ENCODE data around the gene GPC6. TPM values are rescaled to one million over a fixed set of nuclear protein-coding genes. Genes with fewer than 3 reads are reported as not detected.

The GPC6 gene
- total RNA-seq, 2 donors from 2014 or later: 3.4 to 5.3 TPM

DNA sequence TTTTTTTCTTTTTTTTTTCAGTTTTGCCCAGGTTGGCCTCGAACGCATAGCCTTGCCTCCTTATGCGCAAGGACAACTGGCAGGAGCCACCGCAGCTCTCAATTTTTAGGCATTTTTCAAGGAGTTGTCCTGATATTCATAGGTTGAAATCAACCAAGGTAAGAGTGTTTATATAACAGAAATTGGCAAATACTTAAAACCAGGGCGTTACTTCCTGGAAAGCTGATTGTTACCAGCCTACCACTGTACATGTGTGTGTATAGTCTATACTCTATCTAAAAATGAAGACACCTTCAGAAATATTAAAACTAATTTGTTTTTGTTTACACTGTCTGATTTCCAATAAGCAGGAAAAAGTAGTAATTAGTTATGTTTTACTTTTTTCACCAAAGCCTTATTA lies 39.2 kb downstream of the GPC6 start:
- intact Hi-C loops (cut with DNase I): no loop called here
- TF ChIP-seq, protein P1, sequence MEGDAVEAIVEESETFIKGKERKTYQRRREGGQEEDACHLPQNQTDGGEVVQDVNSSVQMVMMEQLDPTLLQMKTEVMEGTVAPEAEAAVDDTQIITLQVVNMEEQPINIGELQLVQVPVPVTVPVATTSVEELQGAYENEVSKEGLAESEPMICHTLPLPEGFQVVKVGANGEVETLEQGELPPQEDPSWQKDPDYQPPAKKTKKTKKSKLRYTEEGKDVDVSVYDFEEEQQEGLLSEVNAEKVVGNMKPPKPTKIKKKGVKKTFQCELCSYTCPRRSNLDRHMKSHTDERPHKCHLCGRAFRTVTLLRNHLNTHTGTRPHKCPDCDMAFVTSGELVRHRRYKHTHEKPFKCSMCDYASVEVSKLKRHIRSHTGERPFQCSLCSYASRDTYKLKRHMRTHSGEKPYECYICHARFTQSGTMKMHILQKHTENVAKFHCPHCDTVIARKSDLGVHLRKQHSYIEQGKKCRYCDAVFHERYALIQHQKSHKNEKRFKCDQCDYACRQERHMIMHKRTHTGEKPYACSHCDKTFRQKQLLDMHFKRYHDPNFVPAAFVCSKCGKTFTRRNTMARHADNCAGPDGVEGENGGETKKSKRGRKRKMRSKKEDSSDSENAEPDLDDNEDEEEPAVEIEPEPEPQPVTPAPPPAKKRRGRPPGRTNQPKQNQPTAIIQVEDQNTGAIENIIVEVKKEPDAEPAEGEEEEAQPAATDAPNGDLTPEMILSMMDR (IDR thresholded peaks at IDR 0.05): no peak
- TF ChIP-seq POLR2AphosphoS5 (IDR thresholded peaks at IDR 0.05) (no peak), POLR2A (IDR thresholded peaks at IDR 0.05) (no peak)
- no peak for DNase-seq (ENCODE audit: low spot score)
- H3K27ac ChIP-seq: no peak overlapping the region
- no peak overlapping the region for H3K4me3 ChIP-seq
- H3K36me3 ChIP-seq: no peaks in the 10 kb centered on the region
- no peaks in the 10 kb centered on the region for H3K27me3 ChIP-seq (replicated peaks; ENCODE audit: insufficient read depth)
- H3K4me1 ChIP-seq (replicated peaks): no peaks in the 10 kb centered on the region
- no peaks in the 10 kb centered on the region for H3K9me3 ChIP-seq
- WGBS: 75% methylated on average over 5 of the region's 5 CpGs

GRCh38 chr13:93266681-93267080 lies 40.1 kb downstream of the GPC6 start:
- Histone ChIP-seq H3K36me3 (no peaks in the 10 kb centered on the region), H3K27me3 (replicated peaks; ENCODE audit: insufficient read depth) (no peaks in the 10 kb centered on the region), H3K4me3 (no peak overlapping the region), H3K4me1 (replicated peaks) (no peaks in the 10 kb centered on the region), H3K9me3 (no peaks in the 10 kb centered on the region), H3K27ac (no peak overlapping the region)
- TF ChIP-seq POLR2A (IDR thresholded peaks at IDR 0.05) (no peak), POLR2AphosphoS5 (IDR thresholded peaks at IDR 0.05) (no peak)
- TF ChIP-seq, protein P1 (IDR thresholded peaks at IDR 0.05): no peak
- intact Hi-C loops (cut with DNase I): no loop called here
- whole genome bisulfite sequencing: 68% methylated on average over 1 of the region's 1 CpG
- DNase-seq (ENCODE audit: low spot score): no peak

GRCh38 chr13:93268327-93269028 lies 41.9 kb downstream of the GPC6 start:
- H3K4me3 ChIP-seq: no peak overlapping the region
- no peaks in the 10 kb centered on the region for H3K9me3 ChIP-seq
- no peak for DNase-seq (ENCODE audit: low spot score)
- intact Hi-C loops (cut with DNase I): no loop called here
- H3K27ac ChIP-seq: no peak overlapping the region
- WGBS: 93% methylated on average over 7 of the region's 7 CpGs
- H3K27me3 ChIP-seq (replicated peaks; ENCODE audit: insufficient read depth): no peaks in the 10 kb centered on the region
- TF ChIP-seq POLR2AphosphoS5 (IDR thresholded peaks at IDR 0.05) (no peak), POLR2A (IDR thresholded peaks at IDR 0.05) (no peak)
- TF ChIP-seq, protein P1 (IDR thresholded peaks at IDR 0.05): no peak
- no peaks in the 10 kb centered on the region for H3K36me3 ChIP-seq
- H3K4me1 ChIP-seq (replicated peaks): no peaks in the 10 kb centered on the region

DNA sequence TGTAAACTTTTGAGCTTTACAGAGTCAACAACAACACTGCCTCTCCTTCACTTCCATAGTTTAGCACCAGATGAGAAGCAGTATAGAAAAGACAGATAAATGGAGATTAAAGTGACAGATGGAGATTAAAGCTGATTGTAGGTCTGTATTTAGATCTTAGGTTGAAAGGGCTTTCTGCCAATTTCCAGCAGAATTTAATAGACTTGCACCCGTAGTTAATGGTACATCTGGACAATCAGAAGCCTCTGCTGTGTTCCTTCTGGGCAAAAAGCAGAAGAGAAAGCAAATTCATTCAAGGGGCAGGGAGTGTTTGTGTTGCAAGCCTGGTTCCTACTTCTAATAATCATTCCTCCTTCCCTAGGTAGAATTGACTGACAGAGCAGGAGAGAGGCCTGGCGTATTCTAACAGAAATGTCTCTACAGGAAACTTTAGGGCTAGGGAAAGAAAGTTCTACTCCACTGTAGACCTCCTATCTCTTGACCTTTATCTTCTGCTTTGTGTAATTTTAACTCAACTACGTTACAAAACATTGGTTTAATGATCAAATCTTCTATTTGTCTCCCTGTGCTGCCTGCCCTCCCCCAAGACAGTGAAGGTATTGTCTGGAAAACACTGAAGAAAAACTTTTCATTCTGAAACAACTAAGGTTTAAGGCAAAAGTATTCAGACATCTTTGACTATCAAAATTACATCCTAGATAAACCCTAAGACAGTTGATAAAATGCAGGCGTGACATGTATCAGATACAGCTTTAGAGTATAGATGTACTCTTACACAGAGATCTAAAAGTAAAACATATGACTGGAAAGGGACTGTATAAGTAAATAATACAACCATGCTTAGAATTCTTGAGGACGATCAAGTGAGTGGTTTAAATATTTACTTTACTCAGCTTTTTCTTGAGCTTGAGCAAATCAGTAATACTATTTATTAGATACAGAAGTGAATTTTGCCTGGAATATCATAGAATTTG lies 44.4 kb downstream of the GPC6 start:
- intact Hi-C loops (cut with DNase I): no loop called here

More for the DNA sequence above, 44.4 kb downstream of the GPC6 start:
- Histone ChIP-seq H3K4me3 (no peak overlapping the region), H3K4me1 (replicated peaks) (no peaks in the 10 kb centered on the region), H3K9me3 (no peaks in the 10 kb centered on the region), H3K27ac (no peak overlapping the region), H3K36me3 (no peaks in the 10 kb centered on the region), H3K27me3 (replicated peaks; ENCODE audit: insufficient read depth) (no peaks in the 10 kb centered on the region)
- TF ChIP-seq, protein P1 (IDR thresholded peaks at IDR 0.05): no peak
- TF ChIP-seq POLR2AphosphoS5 (IDR thresholded peaks at IDR 0.05) (no peak), POLR2A (IDR thresholded peaks at IDR 0.05) (no peak)
- no peak for DNase-seq (ENCODE audit: low spot score)
- 41% methylated on average over 5 of the region's 5 CpGs for WGBS
